HG03460 (cell line): ENCODE data around the gene MCM3AP.

ENCODE experiments used
- ATAC-seq: cut with Tn5 transposase; IDR thresholded peaks from one replicate; pipeline ENCODE4 v1.9.1; 2021; ENCODE audit not compliant: unreplicated experiment

Gene MCM3AP

GRCh38 chr21:46189213-46189958 lies 96.0 kb downstream of the MCM3AP start:
- ATAC-seq = no peak

- no peak for ATAC-seq
These were observed 96.9 kb downstream of the MCM3AP start for GRCh38 chr21:46188226-46189212.

- ATAC-seq = no peak
These were observed 97.6 kb downstream of the MCM3AP start for GRCh38 chr21:46187814-46188213.

- ATAC-seq = no peak
These were observed 98.2 kb downstream of the MCM3AP start for GRCh38 chr21:46187261-46187660.

GRCh38 chr21:46185716-46186115 lies 99.7 kb downstream of the MCM3AP start:
- ATAC-seq = no peak
